GM12878 (cell line): ENCODE results near the gene EPHA2. TPM values are rescaled to one million over a fixed set of nuclear protein-coding genes. Genes with fewer than 3 reads are reported as not detected.

Experiments
- ATAC-seq: fragments of 200-7000 bp; cut with Tn5 transposase; 3 replicates; pipeline ENCODE4 v1.9.1; 2020; ENCODE audit warnings: mild to moderate bottlenecking, moderate library complexity
- BruUV-seq: library from RNA; stranded (reverse); fragments of 400-500 nt; replicated peaks from 2 replicates; lab custom pipeline; 2021; lab: Mats Ljungman, UMichigan
- CTCF ChIA-PET: fragments of 300-600 bp; sonication (Branson Sonifier 250); formaldehyde crosslinking; extraction: SDS; loops from one replicate; lab custom pipeline; 2021; ENCODE audit warnings: inconsistent platforms; lab: Yijun Ruan, JAX
- POLR2A ChIA-PET: fragments of 350-600 bp; formaldehyde crosslinking; extraction: SDS; loops from one replicate; lab custom pipeline; 2021; ENCODE audit warnings: inconsistent platforms; lab: Charles Lee
- RAD21 ChIA-PET: fragments of 300-600 bp; sonication (Branson Sonifier 250); formaldehyde crosslinking; loops from one replicate; lab custom pipeline; 2023; ENCODE audit warnings: antibody characterized with exemption; ENCODE audit not compliant: unreplicated experiment; lab: Charles Lee
- SMC1A ChIA-PET: fragments of 300-600 bp; sonication (Branson Sonifier 250); formaldehyde crosslinking; loops from one replicate; lab custom pipeline; 2023; ENCODE audit not compliant: unreplicated experiment, uncharacterized antibody; lab: Charles Lee
- DNase-seq: peaks from one replicate; pipeline ENCODE4 v3.0.0-alpha.2; 2011; ENCODE audit warnings: low read depth, low spot score
- FAIRE-seq: peaks from 3 replicates; lab custom pipeline; 2011; peaks lifted over from hg19 to GRCh38; lab: Jason Lieb, UNC
- H2AFZ ChIP-seq: 2 replicates; pipeline ENCODE4 v1.6.0; 2011; ENCODE audit warnings: low read depth, low read length, control low read depth; ENCODE audit not compliant: control insufficient read depth
- H3K27ac ChIP-seq: 2 replicates; pipeline ENCODE4 v1.5.1; 2011; ENCODE audit warnings: control low read depth; ENCODE audit not compliant: control insufficient read depth, insufficient read depth
- H3K27me3 ChIP-seq, 2 experiments: replicated peaks in 1 of 2; 2 replicates each; pipeline versions ENCODE4 v1.6.0 to v1.6.1; 2011; ENCODE audit warnings: low read length in 1 of 2; ENCODE audit not compliant: control insufficient read depth in 2 of 2, insufficient read depth in 2 of 2
- H3K36me3 ChIP-seq, 2 experiments: 2 replicates each; pipeline ENCODE4 v1.5.1; 2011; ENCODE audit warnings: low read length in 1 of 2; ENCODE audit not compliant: control insufficient read depth in 2 of 2, insufficient read depth in 2 of 2
- H3K4me1 ChIP-seq: 2 replicates; pipeline ENCODE4 v1.6.1; 2011; ENCODE audit warnings: mild to moderate bottlenecking, low read length, moderate library complexity, mixed read lengths; ENCODE audit not compliant: control insufficient read depth, insufficient read depth
- H3K4me2 ChIP-seq: 2 replicates; pipeline ENCODE4 v1.6.0; 2011; ENCODE audit warnings: control low read depth; ENCODE audit not compliant: control insufficient read depth, insufficient read depth
- H3K4me3 ChIP-seq: fragments of 200-600 bp; sonication (generic); 2 replicates; pipeline ENCODE4 v1.5.1; 2016
- H3K79me2 ChIP-seq: 2 replicates; pipeline ENCODE4 v1.6.0; 2011; ENCODE audit warnings: low read length; ENCODE audit not compliant: control insufficient read depth, insufficient read depth
- H3K9ac ChIP-seq: 2 replicates; pipeline ENCODE4 v1.8.0; 2011; ENCODE audit warnings: low read length, control low read depth, mixed read lengths; ENCODE audit not compliant: control insufficient read depth, insufficient read depth
- H3K9me3 ChIP-seq: replicated peaks from 3 replicates; pipeline ENCODE4 v1.5.1; 2011; ENCODE audit warnings: mild to moderate bottlenecking, low read length; ENCODE audit not compliant: control insufficient read depth, insufficient read depth
- H4K20me1 ChIP-seq: 2 replicates; pipeline ENCODE4 v1.6.0; 2011; ENCODE audit not compliant: control insufficient read depth, insufficient read depth
- NFYA ChIP-seq: IDR thresholded peaks from 2 replicates; pipeline ENCODE4 v1.6.1; 2011; ENCODE audit warnings: low read depth, mild to moderate bottlenecking, low read length, improper control_type of control experiment, borderline replicate concordance
- NR2C1 ChIP-seq: fragments of 450-650 bp; IDR thresholded peaks from 2 replicates; pipeline ENCODE4 v1.6.1; 2017; ENCODE audit warnings: antibody characterized with exemption, mild to moderate bottlenecking, moderate library complexity
- POLR2AphosphoS5 ChIP-seq: IDR thresholded peaks from 2 replicates; pipeline ENCODE4 v1.6.1; 2011; ENCODE audit warnings: mild to moderate bottlenecking, low read length, inconsistent platforms
- RAD21 ChIP-seq: IDR thresholded peaks from 2 replicates; pipeline ENCODE4 v1.6.1; 2011; ENCODE audit warnings: mild to moderate bottlenecking, low read depth, low read length, moderate library complexity; ENCODE audit not compliant: insufficient read depth
- STAT3 ChIP-seq: IDR thresholded peaks from 2 replicates; pipeline ENCODE4 v1.6.1; 2011; ENCODE audit warnings: low read depth, low read length, improper control_type of control experiment
- WGBS: methylation state at CpG from one replicate; pipeline ENCODE4 v1.1.6; 2016; ENCODE audit warnings: low lambda C conversion rate; ENCODE audit not compliant: insufficient replicate concordance, insufficient coverage; ENCODE audit errors: missing lambda C conversion rate; 5-methylcytosine and 5-hydroxymethylcytosine counted together
- in situ Hi-C: fragments of 300-500 bp; cut with MboI; formaldehyde crosslinking; loops from 9 replicates; pipeline ENCODE4 v1.14.3; 2018; ENCODE audit warnings: mixed read lengths
- intact Hi-C: fragments of 100-400 bp; cut with micrococcal nuclease; formaldehyde crosslinking; loops from one replicate; pipeline ENCODE4 v1.14.2; 2022; ENCODE audit not compliant: unreplicated experiment
- polyA plus RNA-seq, 11 experiments: library from polyadenylated mRNA; depleted of rRNA in 4 of 11; unstranded in 6 of 11; stranded (reverse) in 5 of 11; fragments of >200 nt; fragmentation: Nextera tagmentation in 4 of 11; fragmentation: Illumina TruSeq in 1 of 11; extraction: Ambion mirVana in 4 of 11; extraction: Trizol in 1 of 11; gene quantifications; 1 replicate in 1 of 11; 2 replicates in 10 of 11; pipeline versions ENCODE4 v1.2.1 to v1.2.3, GENCODE V29; 2011 to 2016; ENCODE audit warnings: inconsistent platforms in 2 of 11, missing spikeins in 2 of 11, low read depth in 1 of 11
- total RNA-seq, 4 experiments: library from RNA; depleted of rRNA in 3 of 4; stranded (reverse); fragments of >200 nt in 3 of 4; fragmentation: Illumina TruSeq in 1 of 4; extraction: Trizol in 1 of 4; gene quantifications; 2 replicates each; pipeline versions ENCODE4 v1.2.1 to v1.2.3, GENCODE V29; 2013 to 2021
- TF ChIP-seq, protein P1 (sequence below): fragments of 450-650 bp; IDR thresholded peaks from 2 replicates; pipeline ENCODE4 v1.6.1; 2017; ENCODE audit warnings: mild to moderate bottlenecking, moderate library complexity
- TF ChIP-seq, protein P2 (sequence below): fragments of 450-650 bp; IDR thresholded peaks from 2 replicates; pipeline ENCODE4 v1.6.1; 2016; ENCODE audit warnings: mild to moderate bottlenecking
- TF ChIP-seq, protein P3 (sequence below): fragments of 450-650 bp; IDR thresholded peaks from 2 replicates; pipeline ENCODE4 v1.6.1; 2017; ENCODE audit warnings: antibody characterized with exemption, mild to moderate bottlenecking, moderate library complexity
- TF ChIP-seq, protein P4 (sequence below): fragments of 450-650 bp; conservative IDR thresholded peaks from 2 replicates; pipeline ENCODE4 v1.6.1; 2017; ENCODE audit warnings: mild to moderate bottlenecking, moderate library complexity

Gene EPHA2
- total and polyA plus RNA-seq, 10 of the 15 experiments (the other 5 are each of a cell fraction or from before 2014, with no cell fraction given) = 0.04 to 0.51 (median 0.23) TPM; not detected in 2

DNA sequence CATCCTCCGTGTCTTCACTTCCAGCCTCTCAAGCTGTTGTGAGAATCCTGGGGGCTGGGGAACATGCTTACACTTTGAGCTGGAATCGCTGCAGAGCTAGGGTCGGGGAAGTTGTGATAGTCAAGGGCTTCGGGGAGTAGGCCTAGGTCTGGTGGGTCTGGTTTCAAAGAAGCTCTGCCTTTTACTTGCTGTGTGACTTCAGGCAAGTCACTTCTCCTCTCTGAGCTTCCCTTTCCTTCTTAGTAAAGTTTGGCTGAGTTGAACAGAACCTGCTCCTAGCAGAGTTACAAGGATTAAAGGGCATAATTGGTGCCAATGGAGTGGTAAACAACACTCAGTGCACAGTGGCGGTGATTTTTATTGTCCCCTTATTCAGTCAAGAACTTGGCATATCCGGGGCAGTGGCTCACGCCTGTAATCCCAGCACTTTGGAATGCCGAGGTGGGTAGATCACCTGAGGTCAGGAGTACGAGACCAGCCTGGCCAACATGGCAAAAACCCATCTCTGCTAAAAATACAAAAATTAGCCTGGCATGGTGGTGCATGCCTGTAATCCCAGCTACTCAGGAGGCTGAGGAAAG is 30.9 kb upstream of the EPHA2 start (continued):
- TF ChIP-seq, protein P1, sequence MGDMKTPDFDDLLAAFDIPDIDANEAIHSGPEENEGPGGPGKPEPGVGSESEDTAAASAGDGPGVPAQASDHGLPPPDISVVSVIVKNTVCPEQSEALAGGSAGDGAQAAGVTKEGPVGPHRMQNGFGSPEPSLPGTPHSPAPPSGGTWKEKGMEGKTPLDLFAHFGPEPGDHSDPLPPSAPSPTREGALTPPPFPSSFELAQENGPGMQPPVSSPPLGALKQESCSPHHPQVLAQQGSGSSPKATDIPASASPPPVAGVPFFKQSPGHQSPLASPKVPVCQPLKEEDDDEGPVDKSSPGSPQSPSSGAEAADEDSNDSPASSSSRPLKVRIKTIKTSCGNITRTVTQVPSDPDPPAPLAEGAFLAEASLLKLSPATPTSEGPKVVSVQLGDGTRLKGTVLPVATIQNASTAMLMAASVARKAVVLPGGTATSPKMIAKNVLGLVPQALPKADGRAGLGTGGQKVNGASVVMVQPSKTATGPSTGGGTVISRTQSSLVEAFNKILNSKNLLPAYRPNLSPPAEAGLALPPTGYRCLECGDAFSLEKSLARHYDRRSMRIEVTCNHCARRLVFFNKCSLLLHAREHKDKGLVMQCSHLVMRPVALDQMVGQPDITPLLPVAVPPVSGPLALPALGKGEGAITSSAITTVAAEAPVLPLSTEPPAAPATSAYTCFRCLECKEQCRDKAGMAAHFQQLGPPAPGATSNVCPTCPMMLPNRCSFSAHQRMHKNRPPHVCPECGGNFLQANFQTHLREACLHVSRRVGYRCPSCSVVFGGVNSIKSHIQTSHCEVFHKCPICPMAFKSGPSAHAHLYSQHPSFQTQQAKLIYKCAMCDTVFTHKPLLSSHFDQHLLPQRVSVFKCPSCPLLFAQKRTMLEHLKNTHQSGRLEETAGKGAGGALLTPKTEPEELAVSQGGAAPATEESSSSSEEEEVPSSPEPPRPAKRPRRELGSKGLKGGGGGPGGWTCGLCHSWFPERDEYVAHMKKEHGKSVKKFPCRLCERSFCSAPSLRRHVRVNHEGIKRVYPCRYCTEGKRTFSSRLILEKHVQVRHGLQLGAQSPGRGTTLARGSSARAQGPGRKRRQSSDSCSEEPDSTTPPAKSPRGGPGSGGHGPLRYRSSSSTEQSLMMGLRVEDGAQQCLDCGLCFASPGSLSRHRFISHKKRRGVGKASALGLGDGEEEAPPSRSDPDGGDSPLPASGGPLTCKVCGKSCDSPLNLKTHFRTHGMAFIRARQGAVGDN = no peak
- TF ChIP-seq RAD21 = no peak
- no peak for TF ChIP-seq POLR2AphosphoS5

DNA sequence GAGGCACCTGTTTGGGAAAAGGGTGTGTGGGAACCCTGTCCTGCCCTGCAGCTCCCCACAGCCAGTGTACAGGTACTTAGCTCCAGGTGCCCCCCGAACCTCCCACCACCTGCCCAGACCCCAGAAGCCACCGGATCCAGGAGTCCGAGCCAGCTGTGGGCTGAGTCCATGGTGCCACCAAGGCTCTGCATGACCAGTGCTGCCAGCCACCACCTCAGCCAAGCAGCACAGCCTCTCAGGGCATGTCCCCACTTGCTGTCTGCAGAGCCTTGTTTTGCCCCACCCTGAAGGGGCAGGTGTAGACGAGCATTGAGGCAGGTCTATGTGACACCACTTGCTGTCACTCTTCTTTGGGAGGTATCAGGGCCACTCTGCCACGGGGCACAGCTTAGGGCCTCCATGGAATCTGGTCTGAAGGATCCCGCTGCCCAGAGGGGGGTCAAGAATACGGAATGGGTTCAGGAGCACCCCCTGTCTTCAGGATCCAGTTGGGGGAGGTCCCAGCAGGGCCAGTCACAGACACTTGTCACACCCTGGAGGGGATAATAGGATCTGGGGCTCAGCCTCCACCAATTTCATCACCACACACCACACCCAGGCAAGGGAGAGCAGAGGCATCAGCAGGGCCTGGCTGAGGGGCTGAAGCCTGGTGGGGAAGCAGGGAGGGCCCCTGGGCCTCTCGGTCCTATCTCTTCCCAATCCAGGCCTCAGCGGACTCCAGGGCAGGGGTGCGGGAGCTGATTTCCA is 28.9 kb upstream of the EPHA2 start:
- SMC1A ChIA-PET = interaction anchor here (3.2 to 6.6 kb wide), 2 partner anchors 100 to 106 kb away, joined by 35 to 49 read pairs; no protein-coding TSS in a partner anchor
- ATAC-seq (peak; percentile 36; the same call in 2 of the 3 replicates), FAIRE-seq (no peak), DNase-seq (no peak)
- RAD21 ChIA-PET = interaction anchor here (0.6 to 12.2 kb wide), 2 partner anchors 51 to 103 kb away, joined by 3 to 223 read pairs; no protein-coding TSS in a partner anchor
- Histone ChIP-seq H3K27ac (no peak overlapping the region), H3K4me3 (no peak overlapping the region), H3K4me2 (no peak overlapping the region), H3K4me1 (no peaks in the 10 kb centered on the region), H2AFZ (no peak overlapping the region), H3K36me3 (no peaks in the 10 kb centered on the region), H4K20me1 (no peaks in the 10 kb centered on the region), H3K9ac (no peak overlapping the region), H3K79me2 (no peaks in the 10 kb centered on the region), H3K27me3 (no peaks in the 10 kb centered on the region), H3K9me3 (no peaks in the 10 kb centered on the region)
- POLR2A ChIA-PET = no interaction called here
- BruUV-seq = no TSS peak
- intact Hi-C loops = no loop called here
- in situ Hi-C loops = loop anchor here (5.0 kb wide), 1 partner anchor 102 kb away; no protein-coding TSS in a partner anchor
- 38% methylated on average over 10 of the region's 10 CpGs for WGBS
- CTCF ChIA-PET = interaction anchor here (0.6 to 15.1 kb wide), 5 partner anchors 81 to 844 kb away, joined by 3 to 375 read pairs (median 4); partner anchors contain the start of gene FAM131C
- TF ChIP-seq, protein P2, sequence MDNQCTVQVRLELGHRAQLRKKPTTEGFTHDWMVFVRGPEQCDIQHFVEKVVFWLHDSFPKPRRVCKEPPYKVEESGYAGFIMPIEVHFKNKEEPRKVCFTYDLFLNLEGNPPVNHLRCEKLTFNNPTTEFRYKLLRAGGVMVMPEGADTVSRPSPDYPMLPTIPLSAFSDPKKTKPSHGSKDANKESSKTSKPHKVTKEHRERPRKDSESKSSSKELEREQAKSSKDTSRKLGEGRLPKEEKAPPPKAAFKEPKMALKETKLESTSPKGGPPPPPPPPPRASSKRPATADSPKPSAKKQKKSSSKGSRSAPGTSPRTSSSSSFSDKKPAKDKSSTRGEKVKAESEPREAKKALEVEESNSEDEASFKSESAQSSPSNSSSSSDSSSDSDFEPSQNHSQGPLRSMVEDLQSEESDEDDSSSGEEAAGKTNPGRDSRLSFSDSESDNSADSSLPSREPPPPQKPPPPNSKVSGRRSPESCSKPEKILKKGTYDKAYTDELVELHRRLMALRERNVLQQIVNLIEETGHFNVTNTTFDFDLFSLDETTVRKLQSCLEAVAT = no peak
- TF ChIP-seq NFYA (no peak), STAT3 (no peak), NR2C1 (no peak)
- TF ChIP-seq, protein P3, sequence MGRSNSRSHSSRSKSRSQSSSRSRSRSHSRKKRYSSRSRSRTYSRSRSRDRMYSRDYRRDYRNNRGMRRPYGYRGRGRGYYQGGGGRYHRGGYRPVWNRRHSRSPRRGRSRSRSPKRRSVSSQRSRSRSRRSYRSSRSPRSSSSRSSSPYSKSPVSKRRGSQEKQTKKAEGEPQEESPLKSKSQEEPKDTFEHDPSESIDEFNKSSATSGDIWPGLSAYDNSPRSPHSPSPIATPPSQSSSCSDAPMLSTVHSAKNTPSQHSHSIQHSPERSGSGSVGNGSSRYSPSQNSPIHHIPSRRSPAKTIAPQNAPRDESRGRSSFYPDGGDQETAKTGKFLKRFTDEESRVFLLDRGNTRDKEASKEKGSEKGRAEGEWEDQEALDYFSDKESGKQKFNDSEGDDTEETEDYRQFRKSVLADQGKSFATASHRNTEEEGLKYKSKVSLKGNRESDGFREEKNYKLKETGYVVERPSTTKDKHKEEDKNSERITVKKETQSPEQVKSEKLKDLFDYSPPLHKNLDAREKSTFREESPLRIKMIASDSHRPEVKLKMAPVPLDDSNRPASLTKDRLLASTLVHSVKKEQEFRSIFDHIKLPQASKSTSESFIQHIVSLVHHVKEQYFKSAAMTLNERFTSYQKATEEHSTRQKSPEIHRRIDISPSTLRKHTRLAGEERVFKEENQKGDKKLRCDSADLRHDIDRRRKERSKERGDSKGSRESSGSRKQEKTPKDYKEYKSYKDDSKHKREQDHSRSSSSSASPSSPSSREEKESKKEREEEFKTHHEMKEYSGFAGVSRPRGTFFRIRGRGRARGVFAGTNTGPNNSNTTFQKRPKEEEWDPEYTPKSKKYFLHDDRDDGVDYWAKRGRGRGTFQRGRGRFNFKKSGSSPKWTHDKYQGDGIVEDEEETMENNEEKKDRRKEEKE = no peak
- TF ChIP-seq, protein P4, sequence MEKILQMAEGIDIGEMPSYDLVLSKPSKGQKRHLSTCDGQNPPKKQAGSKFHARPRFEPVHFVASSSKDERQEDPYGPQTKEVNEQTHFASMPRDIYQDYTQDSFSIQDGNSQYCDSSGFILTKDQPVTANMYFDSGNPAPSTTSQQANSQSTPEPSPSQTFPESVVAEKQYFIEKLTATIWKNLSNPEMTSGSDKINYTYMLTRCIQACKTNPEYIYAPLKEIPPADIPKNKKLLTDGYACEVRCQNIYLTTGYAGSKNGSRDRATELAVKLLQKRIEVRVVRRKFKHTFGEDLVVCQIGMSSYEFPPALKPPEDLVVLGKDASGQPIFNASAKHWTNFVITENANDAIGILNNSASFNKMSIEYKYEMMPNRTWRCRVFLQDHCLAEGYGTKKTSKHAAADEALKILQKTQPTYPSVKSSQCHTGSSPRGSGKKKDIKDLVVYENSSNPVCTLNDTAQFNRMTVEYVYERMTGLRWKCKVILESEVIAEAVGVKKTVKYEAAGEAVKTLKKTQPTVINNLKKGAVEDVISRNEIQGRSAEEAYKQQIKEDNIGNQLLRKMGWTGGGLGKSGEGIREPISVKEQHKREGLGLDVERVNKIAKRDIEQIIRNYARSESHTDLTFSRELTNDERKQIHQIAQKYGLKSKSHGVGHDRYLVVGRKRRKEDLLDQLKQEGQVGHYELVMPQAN = no peak
